HepG2 (cell line): ENCODE data around the gene PEX12. TPM values are rescaled to one million over a fixed set of nuclear protein-coding genes. Genes with fewer than 3 reads are reported as not detected.
A peak's percentile ranks its signal among the peaks of the same experiment; 100 is the strongest.

ENCODE experiments used
- CBX2 ChIP-seq, 2 experiments: fragments of 200-600 bp in 1 of 2; sonication (generic); formaldehyde crosslinking in 1 of 2; IDR thresholded peaks; 2 replicates each; pipeline versions ENCODE4 v1.7.0 to v1.8.1; 2018 to 2022; ENCODE audit warnings: low read depth in 2 of 2, low read length in 1 of 2, mild to moderate bottlenecking in 1 of 2, missing genetic modification reagents in 1 of 2
- DPF2 ChIP-seq: sonication (generic); formaldehyde crosslinking; IDR thresholded peaks from 2 replicates; pipeline ENCODE4 v1.4.0; 2020; ENCODE audit warnings: mild to moderate bottlenecking, low read depth, missing genetic modification reagents, borderline replicate concordance
- EHMT2 ChIP-seq: fragments of 200-600 bp; sonication (generic); IDR thresholded peaks from 2 replicates; pipeline ENCODE4 v1.7.0; 2017; ENCODE audit warnings: antibody characterized with exemption, low read depth, low read length, borderline replicate concordance
- FLYWCH1 ChIP-seq: sonication (generic); formaldehyde crosslinking; IDR thresholded peaks from 2 replicates; pipeline ENCODE4 v1.8.1; 2023; ENCODE audit warnings: mild to moderate bottlenecking, missing genetic modification reagents
- GABPB1 ChIP-seq: IDR thresholded peaks from 2 replicates; pipeline ENCODE4 v1.6.1; 2016; ENCODE audit warnings: mild to moderate bottlenecking, missing genetic modification reagents, moderate library complexity, missing compliant biosample characterization
- MAFK ChIP-seq, 2 experiments: IDR thresholded peaks in 1 of 2; conservative IDR thresholded peaks in 1 of 2; 2 replicates each; pipeline ENCODE4 v1.6.1; 2011; ENCODE audit warnings: improper control_type of control experiment in 2 of 2, low read length in 2 of 2
- MEIS2 ChIP-seq: sonication (generic); formaldehyde crosslinking; IDR thresholded peaks from 2 replicates; pipeline ENCODE4 v1.9.0; 2021; ENCODE audit warnings: mild to moderate bottlenecking, missing genetic modification reagents
- MTA1 ChIP-seq: sonication (generic); formaldehyde crosslinking; IDR thresholded peaks from 2 replicates; pipeline ENCODE4 v1.4.0; 2020; ENCODE audit warnings: missing genetic modification reagents, mild to moderate bottlenecking, borderline replicate concordance
- MXD1 ChIP-seq: sonication (generic); formaldehyde crosslinking; IDR thresholded peaks from 2 replicates; pipeline ENCODE4 v1.4.0; 2020; ENCODE audit warnings: mild to moderate bottlenecking, missing genetic modification reagents
- NFATC3 ChIP-seq: sonication (generic); formaldehyde crosslinking; IDR thresholded peaks from 2 replicates; pipeline ENCODE4 v1.5.1; 2020; ENCODE audit warnings: mild to moderate bottlenecking, missing genetic modification reagents
- SALL1 ChIP-seq: sonication (generic); formaldehyde crosslinking; IDR thresholded peaks from 2 replicates; pipeline ENCODE4 v1.8.0; 2022; ENCODE audit warnings: mild to moderate bottlenecking, missing genetic modification reagents
- TARDBP ChIP-seq: sonication (generic); formaldehyde crosslinking; IDR thresholded peaks from 2 replicates; pipeline ENCODE4 v1.8.0; 2022; ENCODE audit warnings: mild to moderate bottlenecking, missing genetic modification reagents
- TCF12 ChIP-seq, 2 experiments: fragments of 450-650 bp in 1 of 2; sonication (generic) in 1 of 2; formaldehyde crosslinking in 1 of 2; IDR thresholded peaks; 2 replicates each; pipeline versions ENCODE4 v1.6.1 to v1.8.0; 2017 to 2022; ENCODE audit warnings: antibody characterized with exemption in 1 of 2, mild to moderate bottlenecking in 1 of 2, missing genetic modification reagents in 1 of 2, moderate library complexity in 1 of 2
- ZBTB21 ChIP-seq: sonication (generic); formaldehyde crosslinking; IDR thresholded peaks from 2 replicates; pipeline ENCODE4 v1.4.0; 2020; ENCODE audit warnings: missing genetic modification reagents
- ZNF251 ChIP-seq: sonication (generic); formaldehyde crosslinking; IDR thresholded peaks from 2 replicates; pipeline ENCODE4 v1.9.0; 2021; ENCODE audit warnings: mild to moderate bottlenecking, missing genetic modification reagents
- ZNF383 ChIP-seq: sonication (generic); formaldehyde crosslinking; IDR thresholded peaks from 2 replicates; pipeline ENCODE4 v1.4.0; 2020; ENCODE audit warnings: missing genetic modification reagents, mild to moderate bottlenecking, borderline replicate concordance
- ZNF468 ChIP-seq: sonication (generic); formaldehyde crosslinking; IDR thresholded peaks from 2 replicates; pipeline ENCODE4 v1.8.0; 2022; ENCODE audit warnings: mild to moderate bottlenecking, moderate library complexity, missing genetic modification reagents
- ZNF512B ChIP-seq: sonication (generic); formaldehyde crosslinking; IDR thresholded peaks from 2 replicates; pipeline ENCODE4 v1.5.1; 2020; ENCODE audit warnings: missing genetic modification reagents, mild to moderate bottlenecking, borderline replicate concordance
- ZNF580 ChIP-seq: IDR thresholded peaks from 2 replicates; pipeline ENCODE4 v1.6.1; 2016; ENCODE audit warnings: low read depth, borderline replicate concordance
- ZNF605 ChIP-seq: sonication (generic); formaldehyde crosslinking; IDR thresholded peaks from 2 replicates; pipeline ENCODE4 v1.8.0; 2022; ENCODE audit warnings: mild to moderate bottlenecking, missing genetic modification reagents
- ZNF614 ChIP-seq: IDR thresholded peaks from 2 replicates; pipeline ENCODE4 v1.6.1; 2018; ENCODE audit warnings: missing biosample characterization, missing genetic modification reagents, inconsistent platforms, borderline replicate concordance
- ZNF737 ChIP-seq: sonication (generic); formaldehyde crosslinking; IDR thresholded peaks from 2 replicates; pipeline ENCODE4 v1.5.0; 2020; ENCODE audit warnings: missing genetic modification reagents, mild to moderate bottlenecking, borderline replicate concordance
- ZNF883 ChIP-seq: sonication (generic); formaldehyde crosslinking; IDR thresholded peaks from 2 replicates; pipeline ENCODE4 v1.5.1; 2020; ENCODE audit warnings: mild to moderate bottlenecking, missing genetic modification reagents; ENCODE audit errors: not compliant biosample characterization
- polyA plus RNA-seq, 8 experiments: library from polyadenylated mRNA; depleted of rRNA in 3 of 8; stranded (reverse) in 7 of 8; unstranded in 1 of 8; fragments of >200 nt; fragmentation: Illumina TruSeq in 4 of 8; extraction: Trizol in 4 of 8; gene quantifications; 2 replicates each; pipeline versions ENCODE4 v1.2.1 to v1.2.3, GENCODE V29; 2011 to 2016; ENCODE audit warnings: low read depth in 4 of 8, missing spikeins in 1 of 8, mixed read lengths in 1 of 8; ENCODE audit not compliant: insufficient read depth in 1 of 8
- total RNA-seq, 5 experiments: library from RNA; depleted of rRNA; stranded (reverse); fragments of >200 nt; fragmentation: Illumina TruSeq; extraction: Trizol; gene quantifications; 2 replicates each; pipeline ENCODE4 v1.2.3, GENCODE V29; 2016; ENCODE audit warnings: low read depth in 1 of 5

The PEX12 gene
- total and polyA plus RNA-seq, 2 of the 13 experiments (the other 11 are each of a cell fraction or from before 2014, with no cell fraction given) = 5.1 to 11.9 TPM

GRCh38 chr17:35587074-35587961, 8.9 kb upstream of the PEX12 start, which contains the start of gene AP2B1 (continued):
- 0 out of 4 replicates have a peak, but pooled peaks of 1 of the 2 experiments have one; percentile 0 for TF ChIP-seq MAFK (conservative IDR thresholded peaks at IDR 0.05 in 1 of 2, IDR thresholded peaks at IDR 0.05 in 1 of 2; ENCODE audit: low read length in 2 of 2)
- peak; percentile 85 for TF ChIP-seq SALL1 (CRISPR knock-in tag)
- TF ChIP-seq MXD1 (CRISPR knock-in tag) = 0 out of 2 replicates have a peak, but pooled peaks have one; percentile 38
- TF ChIP-seq MTA1 (CRISPR knock-in tag) = peak; percentile 36; the same call in 1 of the 2 replicates
- peak; percentile 83 for TF ChIP-seq TARDBP (CRISPR knock-in tag)
- peak; percentile 91; the same call in 1 of the 2 replicates for TF ChIP-seq EHMT2
- TF ChIP-seq ZBTB21 = peak; percentile 100
- TF ChIP-seq ZNF383 (CRISPR knock-in tag) = no peak
- no peak for TF ChIP-seq FLYWCH1
- TF ChIP-seq ZNF883 (CRISPR knock-in tag) = no peak
- peak; percentile 95 for TF ChIP-seq GABPB1 (CRISPR knock-in tag)
- 0 out of 2 replicates have a peak, but pooled peaks have one; percentile 24 for TF ChIP-seq ZNF512B (CRISPR knock-in tag)
- TF ChIP-seq TCF12 (IDR thresholded peaks at IDR 0.05) = no peak
- TF ChIP-seq TCF12 (CRISPR knock-in tag; IDR thresholded peaks at IDR 0.05) = 0 out of 2 replicates have a peak, but pooled peaks have one; percentile 74
- no peak for TF ChIP-seq ZNF605 (CRISPR knock-in tag)
- no peak for TF ChIP-seq NFATC3 (CRISPR knock-in tag)
- no peak for TF ChIP-seq DPF2 (CRISPR knock-in tag)
- no peak for TF ChIP-seq ZNF737 (CRISPR knock-in tag)
- no peak for TF ChIP-seq MEIS2
- TF ChIP-seq ZNF468 = 0 out of 2 replicates have a peak, but pooled peaks have one; percentile 23
- peak; percentile 53; the same call in 1 of the 2 replicates for TF ChIP-seq ZNF580 (CRISPR knock-in tag)
- peak; percentile 70 for TF ChIP-seq ZNF614 (CRISPR knock-in tag)
- no peak for TF ChIP-seq ZNF251 (CRISPR knock-in tag)
- no peak for TF ChIP-seq CBX2 (IDR thresholded peaks at IDR 0.05; ENCODE audit: low read depth, low read length)
- no peak for TF ChIP-seq CBX2 (CRISPR knock-in tag; IDR thresholded peaks at IDR 0.05; ENCODE audit: low read depth)
